Measurements from ENCODE around the gene RPRD1B. TPM values are rescaled to one million over a fixed set of nuclear protein-coding genes. Genes with fewer than 3 reads are reported as not detected.

The RPRD1B gene
- total and polyA plus RNA-seq, 2 of the 8 experiments (the other 6 are each of a cell fraction or from before 2014, with no cell fraction given) = 10.3 to 20.9 TPM

GRCh38 chr20:38012332-38012731 is 21.2 kb upstream of the RPRD1B start:
- CTCF ChIA-PET (ENCODE audit: partially characterized antibody) = no interaction called here
- no peak for FAIRE-seq
- no peak overlapping the region for H2BK5ac ChIP-seq (ENCODE audit: low read depth, low read length)
- no peaks in the 10 kb centered on the region for H3K23me2 ChIP-seq (ENCODE audit: low read depth, low read length)
- H4K8ac ChIP-seq (ENCODE audit: extremely low read depth, insufficient read depth, low read length) = no peak overlapping the region
- no peak overlapping the region for H3K4me3 ChIP-seq (ENCODE audit: extremely low read depth in 1 of 4, insufficient read depth in 2 of 4, low read depth in 3 of 4, low read length in 4 of 4)
- H3K27me3 ChIP-seq (replicated peaks in 1 of 4; ENCODE audit: control insufficient read depth in 3 of 4, extremely low read depth in 1 of 4, insufficient read depth in 3 of 4, low read length in 3 of 4) = no peaks in the 10 kb centered on the region
- no peaks in the 10 kb centered on the region for H3K9me3 ChIP-seq (ENCODE audit: insufficient read depth in 2 of 2, low read depth in 1 of 2, low read length in 1 of 2)
- DNase-seq (ENCODE audit: low read depth in 1 of 2, low spot score in 2 of 2) = no peak
- no peak overlapping the region for H3K23ac ChIP-seq (ENCODE audit: insufficient read length)
- H2BK15ac ChIP-seq (ENCODE audit: low read length) = no peak overlapping the region
- peaks cover 0 to 33% of the 10 kb centered on the region in 2 experiments; a peak in 2 of 4 replicates for H3K79me2 ChIP-seq (ENCODE audit: control insufficient read depth in 1 of 2, insufficient read depth in 2 of 2, low read length in 2 of 2)
- no peak overlapping the region for H3K14ac ChIP-seq (ENCODE audit: insufficient read length)
- no peak overlapping the region for H3K9ac ChIP-seq (replicated peaks in 1 of 4; ENCODE audit: extremely low read depth in 1 of 4, low read depth in 3 of 4, low read length in 3 of 4)
- no peak overlapping the region for H2BK120ac ChIP-seq (replicated peaks; ENCODE audit: low read depth, low read length)
- H3K56ac ChIP-seq (replicated peaks; ENCODE audit: insufficient read length, low read depth, low read length) = no peak overlapping the region
- POLR2A ChIA-PET (ENCODE audit: partially characterized antibody) = interaction anchor here (1.2 kb wide), 1 partner anchor 29 kb away, joined by 3 read pairs; no protein-coding TSS in a partner anchor
- no peak overlapping the region for H2BK20ac ChIP-seq (ENCODE audit: low read length)
- no peak overlapping the region for H2BK12ac ChIP-seq (ENCODE audit: low read depth, low read length)
- no peak overlapping the region for H2AK5ac ChIP-seq (ENCODE audit: low read depth, low read length)
- no peak overlapping the region for H3K27ac ChIP-seq (ENCODE audit: low read depth, low read length)
- peaks cover 5 to 44% (median 35%) of the 10 kb centered on the region in 4 experiments; a peak in 7 of 8 replicates for H3K36me3 ChIP-seq (ENCODE audit: control insufficient read depth in 2 of 4, insufficient read depth in 4 of 4, low read length in 3 of 4)
- 89% methylated on average over 8 of the region's 8 CpGs; no CpG with 5 or more reads in 1 of the 2 experiments for whole genome bisulfite sequencing, 2 experiments (ENCODE audit: extremely low coverage in 1 of 2, insufficient coverage in 1 of 2, insufficient read length in 1 of 2, insufficient replicate concordance in 2 of 2, low coverage in 1 of 2, low lambda C conversion rate in 2 of 2, missing lambda C conversion rate in 1 of 2)
- no peak overlapping the region for H3K4ac ChIP-seq (replicated peaks; ENCODE audit: insufficient read length, low read depth, low read length)
- H3K4me2 ChIP-seq (ENCODE audit: insufficient read depth in 1 of 2, low read depth in 2 of 2, low read length in 2 of 2) = no peak overlapping the region
- no peak overlapping the region for H2AFZ ChIP-seq (ENCODE audit: low read length)
- H3K18ac ChIP-seq (ENCODE audit: extremely low read depth, low read length) = no peak overlapping the region
- H3K4me1 ChIP-seq (replicated peaks in 1 of 4; ENCODE audit: control insufficient read depth in 3 of 4, insufficient read depth in 4 of 4, low read length in 3 of 4) = no peaks in the 10 kb centered on the region
- peaks cover 8% of the 10 kb centered on the region; the same call in 1 of the 2 replicates for H3K79me1 ChIP-seq (ENCODE audit: low read depth, low read length)
- H4K91ac ChIP-seq (replicated peaks; ENCODE audit: insufficient read length, low read length) = no peak overlapping the region
- H4K20me1 ChIP-seq (replicated peaks in 1 of 2; ENCODE audit: control insufficient read depth in 1 of 2, insufficient read depth in 2 of 2, low read length in 2 of 2) = peaks cover 4 to 5% of the 10 kb centered on the region in 2 experiments
- H4K5ac ChIP-seq (ENCODE audit: insufficient read length, low read depth, low read length) = no peak overlapping the region
- no peak for TF ChIP-seq TBP (IDR thresholded peaks at IDR 0.05; ENCODE audit: low read depth, low read length)
- no peak for TF ChIP-seq RAD21 (IDR thresholded peaks at IDR 0.05 in 1 of 2, conservative IDR thresholded peaks at IDR 0.05 in 1 of 2; ENCODE audit: low read depth in 2 of 2, low read length in 2 of 2)
- TF ChIP-seq TCF12 (IDR thresholded peaks at IDR 0.05; ENCODE audit: low read depth, low read length) = no peak
- no peak for TF ChIP-seq EP300 (IDR thresholded peaks at IDR 0.05; ENCODE audit: borderline replicate concordance in 1 of 2, low read depth in 2 of 2, low read length in 2 of 2)
- TF ChIP-seq BRCA1 (IDR thresholded peaks at IDR 0.05; ENCODE audit: low read depth, low read length) = no peak
- no peak for TF ChIP-seq SRF (IDR thresholded peaks at IDR 0.05; ENCODE audit: low read depth, low read length)
- no peak for TF ChIP-seq POLR2A (IDR thresholded peaks at IDR 0.05; ENCODE audit: control extremely low read depth in 1 of 2, low read depth in 2 of 2, low read length in 2 of 2)
- no peak for TF ChIP-seq BACH1 (IDR thresholded peaks at IDR 0.05; ENCODE audit: low read length)
- no peak for TF ChIP-seq SP4 (IDR thresholded peaks at IDR 0.05; ENCODE audit: low read length)
- no peak for TF ChIP-seq POU5F1 (IDR thresholded peaks at IDR 0.05; ENCODE audit: low read depth, low read length)
- no peak for TF ChIP-seq HDAC6 (IDR thresholded peaks at IDR 0.05; ENCODE audit: low read depth, low read length)
- no peak for TF ChIP-seq CBX8 (IDR thresholded peaks at IDR 0.05; ENCODE audit: borderline replicate concordance, low read depth, low read length)
- TF ChIP-seq, protein P1, sequence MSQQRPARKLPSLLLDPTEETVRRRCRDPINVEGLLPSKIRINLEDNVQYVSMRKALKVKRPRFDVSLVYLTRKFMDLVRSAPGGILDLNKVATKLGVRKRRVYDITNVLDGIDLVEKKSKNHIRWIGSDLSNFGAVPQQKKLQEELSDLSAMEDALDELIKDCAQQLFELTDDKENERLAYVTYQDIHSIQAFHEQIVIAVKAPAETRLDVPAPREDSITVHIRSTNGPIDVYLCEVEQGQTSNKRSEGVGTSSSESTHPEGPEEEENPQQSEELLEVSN (IDR thresholded peaks at IDR 0.05) = no peak
- no peak for TF ChIP-seq RFX5 (IDR thresholded peaks at IDR 0.05; ENCODE audit: borderline replicate concordance, low read depth, low read length)
